BLaER1 treated with 17β-estradiol and CSF1 and Interleukin-3, amounts not matched to agents 10 nM and 100 nM (cell line): ENCODE measurements around the gene SPTSSB.

Source experiments
- H3K27ac ChIP-seq, 11 experiments: shearing (Covaris generic); formaldehyde crosslinking; 2 replicates each; pipeline ENCODE4 v1.8.1; 2022
- H3K27me3 ChIP-seq, 11 experiments: shearing (Covaris generic); formaldehyde crosslinking; 2 replicates each; pipeline ENCODE4 v1.8.1; 2022
- H3K36me3 ChIP-seq, 11 experiments: shearing (Covaris generic); formaldehyde crosslinking; 2 replicates each; pipeline ENCODE4 v1.8.1; 2022
- H3K4me1 ChIP-seq, 10 experiments: shearing (Covaris generic); formaldehyde crosslinking; 2 replicates each; pipeline ENCODE4 v1.8.1; 2022
- H3K4me2 ChIP-seq, 11 experiments: shearing (Covaris generic); formaldehyde crosslinking; 2 replicates each; pipeline ENCODE4 v1.8.1; 2022
- H3K4me3 ChIP-seq, 10 experiments: shearing (Covaris generic); formaldehyde crosslinking; 2 replicates each; pipeline ENCODE4 v1.8.1; 2022
- H3K9ac ChIP-seq, 11 experiments: shearing (Covaris generic); formaldehyde crosslinking; 2 replicates each; pipeline ENCODE4 v1.8.1; 2022
- H3K9me3 ChIP-seq, 11 experiments: shearing (Covaris generic); formaldehyde crosslinking; replicated peaks in 1 of 11; 2 replicates each; pipeline ENCODE4 v1.8.1; 2022
- H4K20me1 ChIP-seq, 11 experiments: shearing (Covaris generic); formaldehyde crosslinking; 2 replicates each; pipeline ENCODE4 v1.8.1; 2022
- Cebpa-rat ChIP-seq, 11 experiments: shearing (Covaris generic); IDR thresholded peaks; 2 replicates each; pipeline ENCODE4 v1.8.1; 2022

The SPTSSB gene

DNA sequence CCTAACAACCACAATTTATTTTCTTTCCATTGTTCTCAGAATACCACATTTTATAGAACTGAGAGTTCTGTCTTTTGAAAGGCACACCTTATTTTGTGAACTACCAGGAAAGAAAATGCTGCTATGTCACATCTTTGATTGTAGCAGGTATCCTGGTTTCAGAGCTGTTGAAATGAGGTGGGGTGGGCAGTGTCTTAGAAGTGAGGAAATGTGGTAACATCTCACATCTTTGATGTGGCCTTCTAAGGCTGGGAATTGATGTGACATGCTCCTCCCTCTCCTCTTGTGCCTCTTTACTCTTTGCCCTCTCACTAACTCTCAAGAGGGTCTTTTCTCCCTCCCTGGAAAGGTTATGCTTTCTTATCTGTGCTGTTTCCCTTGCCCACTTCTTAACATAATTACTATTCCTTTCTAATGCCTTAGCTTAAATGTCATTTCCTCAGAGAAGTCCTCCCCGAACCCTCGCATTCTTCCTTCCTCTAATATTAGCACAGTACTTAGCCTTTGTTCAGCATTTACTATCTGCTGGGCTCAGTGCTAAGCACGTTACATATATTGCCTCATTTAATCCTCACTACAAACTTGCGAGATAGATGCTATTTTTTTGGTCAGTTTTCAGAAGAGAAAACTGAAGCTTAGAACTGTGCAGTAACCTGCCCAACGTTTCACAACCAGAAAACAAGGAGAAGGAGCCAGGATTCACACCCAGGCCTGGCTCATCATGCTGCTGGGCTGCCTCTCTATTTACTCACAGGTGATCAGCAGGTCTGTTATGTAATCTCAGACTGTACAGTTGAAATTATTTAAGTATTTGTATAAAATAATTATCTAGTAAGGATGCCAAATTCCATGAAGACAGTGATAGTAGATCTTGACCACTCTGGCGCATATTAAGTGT, 24.0 kb upstream of the SPTSSB start:
- Histone ChIP-seq H3K4me1 (peaks cover 8 to 40% (median 24%) of the 10 kb centered on the region in 10 experiments; a peak in 19 of 20 replicates), H4K20me1 (no peaks in the 10 kb centered on the region), H3K9me3 (peaks cover 0 to 15% (median 3%) of the 10 kb centered on the region in 11 experiments; a peak in 4 of 22 replicates), H3K9ac (no peak overlapping the region), H3K27me3 (no peaks in the 10 kb centered on the region), H3K27ac (no peak overlapping the region), H3K36me3 (no peaks in the 10 kb centered on the region), H3K4me3 (no peak overlapping the region), H3K4me2 (peak overlapping the region; percentile 29 to 69 (median 50); a peak in 20 of 22 replicates)
- TF ChIP-seq Cebpa-rat (IDR thresholded peaks at IDR 0.05), result no peak

- Histone ChIP-seq H3K4me3 (no peak overlapping the region), H3K36me3 (no peaks in the 10 kb centered on the region), H4K20me1 (no peaks in the 10 kb centered on the region), H3K27me3 (no peaks in the 10 kb centered on the region), H3K4me2 (peak overlapping the region; percentile 11 to 69 (median 42); a peak in 18 of 22 replicates), H3K9ac (no peak overlapping the region), H3K27ac (peak overlapping the region in 2 of 11 experiments; percentile 28 to 40; a peak in 3 of 22 replicates), H3K4me1 (peaks cover 8 to 55% (median 29%) of the 10 kb centered on the region in 10 experiments; a peak in 19 of 20 replicates), H3K9me3 (peaks cover 0 to 11% (median 8%) of the 10 kb centered on the region in 11 experiments; a peak in 9 of 22 replicates)
- no peak for TF ChIP-seq Cebpa-rat (IDR thresholded peaks at IDR 0.05)
Observed at GRCh38 chr3:161393803-161394202, 22.5 kb upstream of the SPTSSB start.

DNA sequence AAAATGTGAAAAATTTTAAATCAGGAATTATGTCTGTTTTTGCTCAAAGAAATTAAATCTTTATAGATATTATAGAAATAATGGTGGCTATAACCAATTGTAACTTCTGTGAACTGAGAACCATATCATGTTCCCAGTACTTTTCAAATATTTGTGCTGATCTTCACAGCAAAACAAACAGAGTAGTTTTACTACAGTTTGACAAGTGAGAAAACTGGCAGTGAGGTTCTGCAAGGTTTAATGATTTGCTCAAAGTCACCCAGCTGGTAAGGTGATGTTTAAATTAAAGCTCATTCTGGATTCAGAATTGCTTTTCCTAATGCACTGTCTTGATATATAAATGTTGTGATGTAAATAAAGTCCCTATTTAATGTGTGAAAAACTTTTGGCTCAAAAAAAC, 22.0 kb upstream of the SPTSSB start:
- H3K27me3 ChIP-seq, result no peaks in the 10 kb centered on the region
- no peaks in the 10 kb centered on the region for H4K20me1 ChIP-seq
- peaks cover 0 to 11% (median 6%) of the 10 kb centered on the region in 11 experiments; a peak in 6 of 22 replicates for H3K9me3 ChIP-seq
- peak overlapping the region in 7 of 11 experiments; percentile 24 to 69 (median 65); a peak in 10 of 22 replicates for H3K4me2 ChIP-seq
- H3K27ac ChIP-seq, result peak overlapping the region in 1 of 11 experiments; percentile 40; a peak in 1 of 22 replicates
- TF ChIP-seq Cebpa-rat (IDR thresholded peaks at IDR 0.05), result no peak
- no peak overlapping the region for H3K4me3 ChIP-seq
- H3K4me1 ChIP-seq, result peaks cover 8 to 59% (median 34%) of the 10 kb centered on the region in 10 experiments; a peak in 19 of 20 replicates
- no peak overlapping the region for H3K9ac ChIP-seq
- no peaks in the 10 kb centered on the region for H3K36me3 ChIP-seq

GRCh38 chr3:161392853-161393252, 21.5 kb upstream of the SPTSSB start:
- peaks cover 8 to 64% (median 36%) of the 10 kb centered on the region in 10 experiments; a peak in 19 of 20 replicates for H3K4me1 ChIP-seq
- no peaks in the 10 kb centered on the region for H4K20me1 ChIP-seq
- H3K4me2 ChIP-seq, result no peak overlapping the region; a peak in 1 of 22 replicates
- H3K9ac ChIP-seq, result no peak overlapping the region
- no peaks in the 10 kb centered on the region for H3K36me3 ChIP-seq
- peaks cover 0 to 11% (median 6%) of the 10 kb centered on the region in 11 experiments; a peak in 6 of 22 replicates for H3K9me3 ChIP-seq
- no peak overlapping the region for H3K4me3 ChIP-seq
- no peak overlapping the region for H3K27ac ChIP-seq
- no peak for TF ChIP-seq Cebpa-rat (IDR thresholded peaks at IDR 0.05)
- no peaks in the 10 kb centered on the region for H3K27me3 ChIP-seq

DNA sequence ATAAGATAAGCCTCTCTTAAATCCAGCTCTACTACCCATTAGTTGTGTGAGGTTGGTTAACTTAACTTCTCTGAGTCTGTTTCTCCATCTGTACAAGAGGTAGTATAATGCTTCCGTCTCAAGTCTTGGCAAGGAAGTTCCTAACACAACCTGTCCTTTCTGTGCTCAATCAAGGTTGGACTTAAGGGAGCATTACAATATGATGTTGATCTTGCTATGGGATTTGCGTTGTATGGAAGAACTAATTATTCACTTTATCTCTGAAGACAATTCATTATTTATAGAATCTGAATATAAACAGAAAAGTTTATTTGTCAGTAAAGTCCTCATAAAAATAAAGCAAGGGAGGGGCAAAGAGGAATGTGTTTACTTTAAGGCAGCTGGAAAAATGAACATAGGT, 18.9 kb upstream of the SPTSSB start:
- no peak for TF ChIP-seq Cebpa-rat (IDR thresholded peaks at IDR 0.05)
- H3K27ac ChIP-seq, result 0 out of 22 replicates have a peak overlapping the region, but pooled peaks of 2 of the 11 experiments have one; percentile 59 to 62
- peaks cover 3 to 74% (median 37%) of the 10 kb centered on the region in 10 experiments; a peak in 19 of 20 replicates for H3K4me1 ChIP-seq
- H3K36me3 ChIP-seq, result no peaks in the 10 kb centered on the region
- H3K9ac ChIP-seq, result no peak overlapping the region
- peaks cover 0 to 11% (median 6%) of the 10 kb centered on the region in 11 experiments; a peak in 6 of 22 replicates for H3K9me3 ChIP-seq
- no peaks in the 10 kb centered on the region for H4K20me1 ChIP-seq
- H3K27me3 ChIP-seq, result no peaks in the 10 kb centered on the region
- H3K4me3 ChIP-seq, result no peak overlapping the region
- peak overlapping the region in 3 of 11 experiments; percentile 66 to 86 (median 83); a peak in 5 of 22 replicates for H3K4me2 ChIP-seq

GRCh38 chr3:161389445-161390035, 18.2 kb upstream of the SPTSSB start:
- Histone ChIP-seq H3K27me3 (no peaks in the 10 kb centered on the region), H3K4me3 (0 out of 20 replicates have a peak overlapping the region, but pooled peaks of 1 of the 10 experiments have one; percentile 5), H3K9me3 (peaks cover 0 to 11% (median 6%) of the 10 kb centered on the region in 11 experiments; a peak in 6 of 22 replicates), H4K20me1 (no peaks in the 10 kb centered on the region), H3K36me3 (no peaks in the 10 kb centered on the region), H3K4me2 (peak overlapping the region in 6 of 11 experiments; percentile 20 to 86 (median 64); a peak in 11 of 22 replicates), H3K4me1 (peaks cover 0 to 67% (median 31%) of the 10 kb centered on the region in 10 experiments; a peak in 16 of 20 replicates), H3K27ac (peak overlapping the region in 5 of 11 experiments; percentile 14 to 62 (median 54); a peak in 8 of 22 replicates), H3K9ac (no peak overlapping the region)
- no peak for TF ChIP-seq Cebpa-rat (IDR thresholded peaks at IDR 0.05)

- peak overlapping the region in 6 of 11 experiments; percentile 2 to 62 (median 42); a peak in 8 of 22 replicates for H3K27ac ChIP-seq
- H3K4me2 ChIP-seq, result peak overlapping the region in 6 of 11 experiments; percentile 42 to 86 (median 64); a peak in 12 of 22 replicates
- no peaks in the 10 kb centered on the region for H3K36me3 ChIP-seq
- no peaks in the 10 kb centered on the region for H3K27me3 ChIP-seq
- H4K20me1 ChIP-seq, result no peaks in the 10 kb centered on the region
- H3K4me1 ChIP-seq, result peaks cover 0 to 61% (median 24%) of the 10 kb centered on the region in 10 experiments; a peak in 16 of 20 replicates
- peaks cover 0 to 11% (median 6%) of the 10 kb centered on the region in 11 experiments; a peak in 6 of 22 replicates for H3K9me3 ChIP-seq
- no peak overlapping the region for H3K9ac ChIP-seq
- 0 out of 20 replicates have a peak overlapping the region, but pooled peaks of 1 of the 10 experiments have one; percentile 5 for H3K4me3 ChIP-seq
- no peak for TF ChIP-seq Cebpa-rat (IDR thresholded peaks at IDR 0.05)
Observed at GRCh38 chr3:161388855-161389254, 17.5 kb upstream of the SPTSSB start.

DNA sequence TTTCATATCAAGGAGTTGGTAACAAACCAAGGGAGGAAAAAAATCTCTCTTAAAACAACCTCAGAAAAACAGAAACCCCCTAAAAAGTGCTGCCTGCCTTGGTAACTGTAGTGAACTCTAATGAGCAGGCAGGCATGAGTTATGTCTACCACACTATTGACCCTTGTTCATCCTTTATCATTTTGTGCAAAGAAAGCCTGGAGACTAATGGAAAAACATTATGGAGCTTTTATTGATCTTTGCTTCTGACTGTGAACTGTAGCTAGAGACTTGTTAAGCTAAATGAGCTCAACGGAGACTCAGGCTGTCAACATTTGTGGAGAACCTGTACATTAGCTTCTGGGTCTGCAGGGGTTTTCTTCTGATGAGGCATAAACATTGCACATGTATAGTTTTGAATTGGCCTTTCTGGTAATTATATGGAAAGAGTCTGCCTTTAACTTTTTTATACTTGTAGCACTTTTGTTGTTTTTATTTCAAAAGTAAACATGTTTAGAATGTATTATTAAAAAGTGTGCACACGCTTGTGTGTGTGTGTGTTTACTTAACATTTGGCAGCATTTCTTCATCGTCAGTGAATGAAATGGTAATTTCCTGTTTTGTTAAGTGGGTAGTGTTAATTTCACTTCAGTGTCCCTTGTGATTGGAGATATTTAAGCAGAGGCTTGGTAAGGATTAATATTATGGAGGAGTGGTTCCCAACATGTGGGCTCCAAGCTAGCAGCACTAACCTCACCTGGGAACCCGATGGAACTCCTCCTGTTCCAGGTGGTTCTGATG, 15.9 kb upstream of the SPTSSB start:
- peak overlapping the region in 6 of 11 experiments; percentile 9 to 86 (median 64); a peak in 10 of 22 replicates for H3K4me2 ChIP-seq
- H3K27ac ChIP-seq, result peak overlapping the region in 1 of 11 experiments; percentile 19; a peak in 1 of 22 replicates
- H4K20me1 ChIP-seq, result no peaks in the 10 kb centered on the region
- H3K9me3 ChIP-seq, result peaks cover 0 to 11% (median 6%) of the 10 kb centered on the region in 11 experiments; a peak in 6 of 22 replicates
- H3K36me3 ChIP-seq, result no peaks in the 10 kb centered on the region
- no peak for TF ChIP-seq Cebpa-rat (IDR thresholded peaks at IDR 0.05)
- H3K4me3 ChIP-seq, result no peak overlapping the region
- H3K9ac ChIP-seq, result no peak overlapping the region
- no peaks in the 10 kb centered on the region for H3K27me3 ChIP-seq
- peaks cover 0 to 53% (median 19%) of the 10 kb centered on the region in 10 experiments; a peak in 12 of 20 replicates for H3K4me1 ChIP-seq
